Measurements from ENCODE around the gene KCTD2.
A peak's percentile ranks its signal among the peaks of the same experiment; 100 is the strongest.
"Not testable (repeated sequence)": the region's sequence is repeated elsewhere in the genome, so short reads cannot be mapped to it uniquely, and the experiment has no call there.

KCTD2 gene, protein sequence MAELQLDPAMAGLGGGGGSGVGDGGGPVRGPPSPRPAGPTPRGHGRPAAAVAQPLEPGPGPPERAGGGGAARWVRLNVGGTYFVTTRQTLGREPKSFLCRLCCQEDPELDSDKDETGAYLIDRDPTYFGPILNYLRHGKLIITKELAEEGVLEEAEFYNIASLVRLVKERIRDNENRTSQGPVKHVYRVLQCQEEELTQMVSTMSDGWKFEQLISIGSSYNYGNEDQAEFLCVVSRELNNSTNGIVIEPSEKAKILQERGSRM

DNA sequence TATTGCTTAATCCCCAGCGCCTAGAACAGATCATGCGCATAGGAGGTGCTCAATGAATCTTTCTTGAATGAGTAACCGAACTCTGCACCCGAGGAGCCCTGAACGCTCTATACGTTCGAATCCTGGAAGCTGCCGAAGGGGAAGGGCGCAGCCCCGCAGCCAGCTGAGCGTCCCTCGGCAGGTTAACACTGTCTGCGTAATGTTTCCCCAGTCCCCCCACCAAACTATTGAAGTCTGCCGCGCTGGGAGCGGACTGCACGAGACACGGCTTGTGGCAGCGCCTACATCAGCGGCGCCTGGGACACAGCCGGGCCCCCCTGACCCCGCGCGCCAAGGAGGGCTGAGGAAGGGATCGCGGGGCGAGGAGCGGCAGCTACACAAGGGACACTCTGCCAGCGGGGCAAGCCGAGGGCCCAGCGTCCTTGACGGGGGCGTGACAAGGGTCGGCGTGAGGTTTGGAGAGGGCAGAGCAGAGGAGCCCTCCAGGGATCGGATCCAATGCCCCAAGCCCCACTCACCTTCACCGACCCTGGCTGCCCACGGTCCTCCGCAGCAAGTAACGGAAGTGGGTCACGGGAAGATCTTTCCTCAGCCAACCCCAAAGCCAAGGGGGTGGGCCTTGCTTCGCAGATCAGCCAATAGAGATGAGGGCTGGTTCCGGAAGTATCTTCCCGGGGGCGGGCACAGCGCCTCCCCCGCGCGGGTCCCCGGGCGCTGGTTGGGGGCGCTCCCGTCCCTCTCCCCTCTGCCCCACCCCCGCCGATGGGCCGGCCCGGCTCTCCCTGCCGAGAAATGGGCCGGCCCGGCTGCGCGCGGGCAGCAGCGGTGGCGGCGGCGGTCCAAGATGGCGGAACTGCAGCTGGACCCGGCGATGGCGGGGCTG is at the start of gene KCTD2, which contains the start of gene ATP5PD:
Gene KCTD2 (plus strand): TSS at position 819 of the 883 bp plus-strand sequence. CDS start 26 bp downstream, at position 845.
Gene ATP5PD (minus strand): TSS at position 563 of the 883 bp plus-strand sequence. CDS start 4,319 bp downstream, outside the sequence.
- peak; percentile 97 for DNase-seq (ENCODE audit: insufficient read length, low spot score)
- peak; percentile 97 for TF ChIP-seq POLR2A (IDR thresholded peaks at IDR 0.05; ENCODE audit: low read depth, low read length)
- FAIRE-seq = peak; percentile 74

DNA sequence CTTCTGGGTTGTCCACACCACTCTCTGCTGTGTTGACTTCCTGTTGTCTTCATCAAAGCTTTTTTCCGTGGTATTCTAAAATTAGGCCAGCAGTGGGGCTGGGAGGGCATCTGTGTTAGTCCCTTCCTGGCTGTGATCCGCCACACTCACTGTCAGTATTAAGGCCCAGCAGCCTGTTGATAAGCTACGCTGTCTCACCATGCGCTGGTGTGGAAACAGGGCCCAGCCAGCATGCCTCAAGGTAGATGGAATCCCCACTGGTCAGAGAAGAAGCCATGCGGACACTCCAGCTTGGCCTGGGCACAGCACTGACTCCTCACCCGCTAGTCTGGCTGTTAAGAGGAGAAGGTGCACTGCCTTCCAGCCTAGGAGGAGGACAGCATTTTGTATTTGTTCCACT is 48.2 kb upstream of the KCTD2 start:
- DNase-seq (ENCODE audit: insufficient read length, low spot score) = no peak
- FAIRE-seq = no peak
- no peak for TF ChIP-seq POLR2A (IDR thresholded peaks at IDR 0.05; ENCODE audit: low read depth, low read length)

DNA sequence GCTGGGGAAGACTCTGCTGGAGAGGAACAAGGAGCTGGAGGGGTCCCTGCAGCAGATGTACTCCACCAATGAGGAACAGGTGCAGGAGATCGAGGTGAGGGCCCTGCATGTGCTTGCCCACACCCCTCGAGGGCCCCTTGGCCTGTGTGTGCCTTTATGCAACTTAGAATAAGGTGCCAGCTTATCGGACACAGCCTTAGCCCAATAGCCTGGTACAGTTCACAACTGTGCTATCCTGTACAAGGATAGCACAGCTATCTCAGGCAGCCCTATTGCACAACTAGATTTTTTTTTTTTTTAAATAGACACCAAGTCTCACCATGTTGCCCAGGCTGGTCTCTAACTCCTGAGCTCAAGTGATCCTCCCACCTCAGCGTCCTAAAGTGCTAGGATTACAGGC is 47.5 kb upstream of the KCTD2 start:
- no peak for DNase-seq (ENCODE audit: insufficient read length, low spot score)
- TF ChIP-seq POLR2A (IDR thresholded peaks at IDR 0.05; ENCODE audit: low read depth, low read length) = no peak
- no peak for FAIRE-seq

DNA sequence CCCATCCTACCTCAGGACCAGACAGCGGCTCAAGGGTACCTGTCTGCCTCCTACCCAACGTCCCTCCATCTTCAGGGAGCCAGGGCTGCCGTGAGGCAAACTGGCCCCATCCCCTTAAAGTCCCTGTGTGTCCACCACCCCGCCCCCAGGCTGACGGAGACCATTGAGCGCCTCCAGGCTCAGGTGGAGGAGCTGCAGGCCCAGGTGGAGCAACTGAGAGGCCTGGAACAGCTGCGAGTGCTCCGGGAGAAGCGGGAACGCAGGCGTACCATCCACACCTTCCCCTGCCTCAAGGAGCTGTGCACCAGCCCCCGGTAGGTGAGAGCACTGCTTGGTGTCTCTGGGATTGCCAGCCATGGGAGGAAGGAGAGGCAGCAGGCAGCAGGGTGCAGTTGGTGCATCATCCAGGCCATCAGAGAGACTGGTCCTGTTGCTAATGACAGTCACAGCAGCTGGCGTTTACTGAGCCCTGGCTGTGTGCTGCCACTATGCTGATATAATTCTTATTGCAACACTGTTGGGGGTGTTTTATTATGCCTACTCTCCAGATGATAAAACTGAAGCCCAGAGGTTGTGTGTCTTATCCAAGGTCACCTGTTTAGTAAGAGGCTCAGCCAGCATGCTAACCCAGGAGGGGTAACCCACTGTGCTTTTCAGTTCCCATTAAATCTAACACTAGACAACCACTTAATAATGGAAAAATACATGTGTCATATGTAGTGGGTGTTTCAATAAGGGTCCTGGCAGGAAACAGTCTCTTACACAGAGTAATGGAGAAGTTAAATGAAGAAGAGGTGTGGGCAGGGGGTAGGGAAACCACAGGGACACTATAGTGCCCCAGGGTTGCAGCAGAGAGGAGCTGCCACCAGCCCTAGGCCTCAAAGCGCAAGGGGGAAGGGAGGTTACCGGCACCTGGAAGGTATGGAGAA is 44.8 kb upstream of the KCTD2 start:
- FAIRE-seq (no peak), DNase-seq (ENCODE audit: insufficient read length, low spot score) (no peak)
- no peak for TF ChIP-seq POLR2A (IDR thresholded peaks at IDR 0.05; ENCODE audit: low read depth, low read length)

DNA sequence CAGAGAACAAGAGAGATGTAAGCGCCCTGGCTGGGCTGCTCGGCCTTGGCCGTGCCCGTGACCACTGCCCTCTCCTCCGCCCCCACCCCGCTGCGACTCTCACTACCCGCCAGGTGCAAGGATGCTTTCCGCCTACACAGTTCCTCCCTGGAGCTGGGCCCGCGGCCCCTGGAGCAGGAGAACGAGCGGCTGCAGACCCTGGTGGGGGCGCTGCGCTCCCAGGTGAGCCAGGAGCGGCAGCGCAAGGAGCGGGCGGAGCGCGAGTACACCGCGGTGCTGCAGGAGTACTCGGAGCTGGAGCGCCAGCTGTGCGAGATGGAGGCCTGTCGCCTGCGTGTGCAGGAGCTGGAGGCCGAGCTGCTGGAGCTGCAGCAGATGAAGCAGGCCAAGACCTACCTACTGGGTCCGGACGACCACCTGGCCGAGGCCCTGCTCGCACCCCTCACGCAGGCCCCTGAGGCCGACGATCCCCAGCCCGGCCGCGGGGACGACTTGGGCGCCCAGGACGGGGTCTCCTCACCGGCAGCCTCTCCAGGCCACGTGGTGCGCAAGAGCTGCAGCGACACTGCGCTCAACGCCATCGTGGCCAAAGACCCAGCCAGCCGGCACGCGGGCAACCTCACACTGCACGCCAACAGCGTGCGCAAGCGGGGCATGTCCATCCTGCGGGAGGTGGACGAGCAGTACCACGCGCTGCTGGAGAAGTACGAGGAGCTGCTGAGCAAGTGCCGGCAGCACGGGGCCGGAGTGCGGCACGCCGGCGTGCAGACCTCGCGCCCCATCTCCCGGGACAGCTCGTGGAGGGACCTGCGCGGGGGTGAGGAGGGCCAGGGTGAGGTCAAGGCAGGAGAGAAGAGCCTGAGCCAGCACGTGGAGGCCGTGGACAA is 43.7 kb upstream of the KCTD2 start:
- TF ChIP-seq POLR2A (IDR thresholded peaks at IDR 0.05; ENCODE audit: low read depth, low read length) = no peak
- DNase-seq (ENCODE audit: insufficient read length, low spot score) = no peak
- no peak for FAIRE-seq

DNA sequence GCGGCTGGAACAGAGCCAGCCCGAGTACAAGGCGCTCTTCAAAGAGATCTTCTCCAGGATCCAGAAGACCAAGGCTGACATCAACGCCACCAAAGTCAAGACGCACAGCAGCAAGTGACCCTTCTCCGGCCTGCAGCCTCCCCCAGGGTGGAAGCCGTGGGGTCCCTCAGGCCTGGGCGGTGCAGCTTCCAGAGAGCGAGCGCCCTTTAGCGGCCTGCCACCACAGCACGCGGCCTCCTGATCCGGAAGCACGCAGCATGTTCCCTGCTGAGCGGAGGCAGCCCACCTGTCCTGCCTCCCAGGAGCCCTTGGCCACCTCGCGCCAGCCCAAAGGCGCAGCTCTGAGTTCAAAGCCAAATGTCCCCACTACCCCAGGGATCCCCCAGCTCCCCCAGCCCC is 43.1 kb upstream of the KCTD2 start:
- no peak for TF ChIP-seq POLR2A (IDR thresholded peaks at IDR 0.05; ENCODE audit: low read depth, low read length)
- no peak for DNase-seq (ENCODE audit: insufficient read length, low spot score)
- FAIRE-seq = no peak

DNA sequence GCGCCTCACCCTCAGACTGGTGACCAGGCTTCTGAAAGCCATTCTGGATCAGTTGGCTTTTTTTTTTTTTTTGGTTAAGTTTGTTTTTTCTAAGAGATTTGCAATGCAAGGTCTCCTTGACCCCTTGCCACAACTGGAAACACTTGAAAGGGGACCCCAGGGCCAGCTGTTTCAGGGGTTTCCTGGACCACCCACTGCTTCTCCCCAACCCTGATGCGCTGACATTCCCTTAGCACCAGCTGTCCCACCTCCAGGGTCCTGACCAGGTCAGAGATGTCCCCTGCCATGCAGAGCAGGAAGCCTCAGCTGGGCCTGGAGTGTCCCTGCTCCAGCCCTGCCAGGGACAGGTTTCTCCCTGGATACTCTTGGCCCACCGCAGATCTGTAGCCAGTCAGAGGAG is 42.7 kb upstream of the KCTD2 start:
- TF ChIP-seq POLR2A (IDR thresholded peaks at IDR 0.05; ENCODE audit: low read depth, low read length) = no peak
- no peak for FAIRE-seq
- no peak for DNase-seq (ENCODE audit: insufficient read length, low spot score)

DNA sequence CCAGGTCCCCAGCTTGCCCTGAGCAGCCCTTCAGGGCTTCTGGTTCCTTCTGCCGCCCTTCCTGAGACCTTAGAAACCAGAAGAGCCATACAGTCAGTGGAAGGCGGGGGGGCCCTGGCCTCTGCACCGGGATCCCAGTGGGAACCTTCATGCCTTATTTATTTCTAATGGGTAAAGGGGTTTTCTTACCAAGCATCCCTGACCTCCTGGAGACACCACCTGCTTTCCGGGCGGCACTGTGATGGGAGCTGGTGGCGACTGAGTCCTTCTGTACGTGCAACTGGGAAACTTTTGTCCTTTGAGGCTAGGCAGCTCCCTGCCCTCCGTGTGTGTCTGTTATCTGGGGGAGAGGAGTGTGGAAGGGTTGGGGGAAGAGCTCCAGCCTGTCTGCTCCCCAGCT is 41.7 kb upstream of the KCTD2 start:
- FAIRE-seq = no peak
- TF ChIP-seq POLR2A (IDR thresholded peaks at IDR 0.05; ENCODE audit: low read depth, low read length) = no peak
- no peak for DNase-seq (ENCODE audit: insufficient read length, low spot score)

DNA sequence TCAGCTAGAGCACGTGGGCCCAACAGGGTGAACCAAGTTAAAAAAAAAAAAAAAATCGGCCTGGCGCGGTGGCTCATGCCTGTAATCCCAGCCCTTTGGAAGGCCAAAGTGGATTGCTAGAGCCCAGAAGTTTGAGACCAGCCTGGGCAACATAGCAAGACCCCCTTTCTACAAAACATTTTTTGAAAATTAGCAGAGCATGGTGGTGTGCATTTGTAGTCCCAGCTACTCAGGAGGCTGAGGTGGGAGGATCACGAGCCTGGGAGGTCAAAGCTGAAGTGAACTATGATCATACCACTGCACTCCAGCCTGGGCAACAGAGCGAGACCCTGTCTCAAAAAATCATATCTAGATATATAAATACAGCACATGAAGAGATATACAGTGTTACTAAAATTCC is 40.9 kb upstream of the KCTD2 start:
- not testable (repeated sequence) for FAIRE-seq; DNase-seq (ENCODE audit: insufficient read length, low spot score)

DNA sequence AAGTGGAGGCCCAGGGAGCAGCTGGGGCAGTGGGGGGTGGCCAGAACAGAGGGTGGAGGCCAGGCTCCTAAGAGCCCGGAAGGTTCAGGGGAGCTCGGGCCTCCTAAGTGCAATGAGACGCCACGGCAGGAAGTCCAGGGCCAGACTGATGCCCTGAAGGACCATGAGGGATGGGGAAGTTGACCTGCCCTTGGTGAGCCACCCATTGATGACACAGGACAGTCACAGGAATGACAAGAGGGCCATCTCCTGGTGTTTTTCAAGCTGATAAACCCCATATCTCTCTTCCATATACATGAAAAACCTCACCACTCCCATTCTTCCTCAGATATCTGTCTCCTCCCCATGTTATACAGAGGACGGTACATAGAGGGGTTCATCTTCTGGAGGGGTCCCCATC is 40.4 kb upstream of the KCTD2 start:
- no peak for TF ChIP-seq POLR2A (IDR thresholded peaks at IDR 0.05; ENCODE audit: low read depth, low read length)
- DNase-seq (ENCODE audit: insufficient read length, low spot score) (no peak), FAIRE-seq (no peak)

DNA sequence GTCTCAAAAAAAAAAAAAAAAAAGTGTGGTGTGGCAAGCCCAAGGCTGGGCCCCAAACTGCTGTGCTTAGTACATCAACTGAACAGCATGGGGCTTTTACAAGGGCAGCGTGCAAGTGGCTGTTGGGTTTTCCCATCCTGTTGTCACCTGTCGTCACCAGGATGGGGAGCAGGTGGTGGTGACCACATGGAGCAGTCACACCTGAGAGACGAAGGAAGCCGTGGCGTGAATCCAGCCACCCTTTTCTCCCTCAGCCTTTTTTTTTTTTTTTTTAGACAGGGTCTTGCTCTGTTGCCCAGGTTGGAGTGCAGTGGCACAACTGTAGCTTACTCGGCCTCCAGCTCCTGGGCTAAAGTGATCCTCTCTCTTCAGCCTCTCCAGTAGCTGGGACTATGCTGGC is 38.7 kb upstream of the KCTD2 start:
- no peak for DNase-seq (ENCODE audit: insufficient read length, low spot score)
- TF ChIP-seq POLR2A (IDR thresholded peaks at IDR 0.05; ENCODE audit: low read depth, low read length) = no peak
- FAIRE-seq = no peak

DNA sequence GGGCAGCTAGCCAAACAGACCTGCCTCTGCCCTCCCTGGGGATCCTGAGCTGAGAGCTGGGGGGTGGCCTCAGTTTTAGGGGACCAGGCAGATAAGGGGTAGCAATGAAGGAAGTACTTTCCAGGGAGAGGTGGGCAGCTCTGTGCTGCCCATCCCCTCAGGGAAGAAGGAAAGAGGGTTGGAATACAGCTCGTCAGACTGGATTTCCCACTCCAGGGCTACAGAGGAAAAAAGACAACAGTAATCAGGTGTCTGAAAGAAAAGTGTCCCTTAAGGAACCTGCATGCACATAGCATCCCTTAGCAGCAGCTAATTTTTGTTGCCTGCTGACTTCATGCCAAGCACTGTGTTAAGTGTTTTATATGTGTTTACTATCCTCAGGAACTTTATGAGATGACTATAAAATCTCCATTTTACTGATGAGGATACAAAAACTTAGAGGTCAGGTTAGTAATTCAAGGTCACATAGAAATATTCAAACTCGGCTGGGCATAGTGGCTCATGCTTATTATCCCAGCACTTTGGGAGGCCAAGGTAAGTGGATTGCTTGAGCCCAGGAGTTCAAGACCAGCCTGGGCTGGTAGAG is 37.8 kb upstream of the KCTD2 start:
- TF ChIP-seq POLR2A (IDR thresholded peaks at IDR 0.05; ENCODE audit: low read depth, low read length) = no peak
- FAIRE-seq (no peak), DNase-seq (ENCODE audit: insufficient read length, low spot score) (no peak)
